Skin epidermis (tissue), 12 donors: ENCODE results near the gene EPHB4.

Experiments
- H3K27ac ChIP-seq, 21 experiments: fragments of 200-600 bp; sonication (generic) in 11 of 21; one replicate each; pipeline ENCODE4 v1.5.0; 2020; ENCODE audit warnings: mild to moderate bottlenecking in 3 of 21, inconsistent platforms in 2 of 21, moderate library complexity in 2 of 21
- H3K4me3 ChIP-seq, 7 experiments: fragments of 200-600 bp; sonication (generic) in 2 of 7; one replicate each; pipeline ENCODE4 v1.5.0; 2020; ENCODE audit warnings: inconsistent platforms in 2 of 7, mild to moderate bottlenecking in 2 of 7, moderate library complexity in 1 of 7

Gene EPHB4

GRCh38 chr7:100752994-100753393, 74.3 kb downstream of the EPHB4 start:
- no peak overlapping the region for H3K4me3 ChIP-seq
- no peak overlapping the region for H3K27ac ChIP-seq
